ENCODE measurements around the gene SLC9A9.

DNA sequence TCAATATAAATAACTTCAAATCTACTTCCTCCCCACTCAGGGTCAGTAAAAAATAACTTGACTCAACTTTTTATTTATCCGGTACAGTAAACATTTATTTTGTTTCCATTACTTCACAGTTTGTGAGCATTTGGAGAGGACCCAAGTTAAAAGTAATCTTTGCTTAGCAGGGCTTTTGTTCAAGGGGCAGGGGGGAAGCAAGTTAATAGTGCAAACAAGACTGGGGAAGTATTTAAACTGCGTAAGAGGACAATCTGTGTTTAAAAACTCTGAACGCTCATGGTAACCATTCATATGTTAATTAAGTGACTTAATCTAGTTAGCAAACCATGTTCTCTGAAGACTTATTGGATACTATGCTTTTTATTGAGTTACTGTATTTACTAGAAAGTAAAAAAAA, 346.2 kb downstream of the SLC9A9 start:
- TF ChIP-seq POLR2A (IDR thresholded peaks at IDR 0.05; ENCODE audit: low read length) (no peak), GATA1 (IDR thresholded peaks at IDR 0.05; ENCODE audit: low read depth, low read length) (no peak)
